Neural progenitor cell (in vitro differentiated cells): Measurements from ENCODE around the gene KLHL17. TPM values are rescaled to one million over a fixed set of nuclear protein-coding genes. Genes with fewer than 3 reads are reported as not detected.
"Not testable (repeated sequence)": the region's sequence is repeated elsewhere in the genome, so short reads cannot be mapped to it uniquely, and the experiment has no call there.

ENCODE experiments used
- DNase-seq: peaks from one replicate; pipeline ENCODE4 v3.0.0-alpha.2; 2016; ENCODE audit warnings: low spot score
- H2AFZ ChIP-seq: fragments of 200-600 bp; sonication (generic); replicated peaks from 2 replicates; pipeline ENCODE4 v1.6.1; 2016; ENCODE audit warnings: antibody characterized with exemption
- H3F3A ChIP-seq: fragments of 200-600 bp; sonication (generic); 2 replicates; pipeline ENCODE4 v1.6.1; 2016; ENCODE audit warnings: antibody characterized with exemption, low read depth
- H3K27ac ChIP-seq: fragments of 200-600 bp; sonication (generic); 2 replicates; pipeline ENCODE4 v1.5.1; 2016; ENCODE audit warnings: mild to moderate bottlenecking
- H3K27me3 ChIP-seq: fragments of 200-600 bp; sonication (generic); 2 replicates; pipeline ENCODE4 v1.6.1; 2016; ENCODE audit warnings: mild to moderate bottlenecking, moderate library complexity
- H3K36me3 ChIP-seq: fragments of 200-600 bp; sonication (generic); 2 replicates; pipeline ENCODE4 v1.5.1; 2016
- H3K4me1 ChIP-seq: fragments of 200-600 bp; sonication (generic); 2 replicates; pipeline ENCODE4 v1.6.1; 2016; ENCODE audit warnings: mixed run types
- H3K4me2 ChIP-seq: fragments of 200-600 bp; sonication (generic); 2 replicates; pipeline ENCODE4 v1.6.1; 2016
- H3K4me3 ChIP-seq: fragments of 200-600 bp; sonication (generic); 2 replicates; pipeline ENCODE4 v1.5.1; 2016
- H3K79me2 ChIP-seq: fragments of 200-600 bp; sonication (generic); 2 replicates; pipeline ENCODE4 v1.6.1; 2016; ENCODE audit warnings: low read depth
- H3K9ac ChIP-seq: fragments of 200-600 bp; sonication (generic); 2 replicates; pipeline ENCODE4 v1.6.1; 2016
- H3K9me3 ChIP-seq: fragments of 200-600 bp; sonication (generic); 2 replicates; pipeline ENCODE4 v1.5.1; 2016; ENCODE audit warnings: low read depth
- H4K20me1 ChIP-seq: fragments of 200-600 bp; sonication (generic); 2 replicates; pipeline ENCODE4 v1.6.1; 2016; ENCODE audit warnings: low read depth
- H3K27ac Mint-ChIP-seq: 3 replicates; pipeline ENCODE4 v1.8.0; 2021; ENCODE audit warnings: mixed read lengths
- H3K27me3 Mint-ChIP-seq: 2 replicates; pipeline ENCODE4 v1.8.0; 2022; ENCODE audit warnings: low read depth, mild to moderate bottlenecking, inconsistent platforms, moderate library complexity, mixed read lengths; ENCODE audit not compliant: insufficient read depth
- H3K36me3 Mint-ChIP-seq: 3 replicates; pipeline ENCODE4 v1.8.0; 2021; ENCODE audit warnings: mixed read lengths
- H3K4me1 Mint-ChIP-seq: 3 replicates; pipeline ENCODE4 v1.8.0; 2021; ENCODE audit warnings: mixed read lengths
- H3K4me3 Mint-ChIP-seq: 3 replicates; pipeline ENCODE4 v1.8.0; 2021; ENCODE audit warnings: mild to moderate bottlenecking, moderate library complexity, mixed read lengths
- H3K9me3 Mint-ChIP-seq: 3 replicates; pipeline ENCODE4 v1.8.0; 2020; ENCODE audit warnings: mixed read lengths
- CTCF ChIP-seq: fragments of 200-600 bp; sonication (generic); IDR thresholded peaks from 2 replicates; pipeline ENCODE4 v1.5.1; 2017; ENCODE audit warnings: antibody characterized with exemption, mild to moderate bottlenecking
- EZH2 ChIP-seq: fragments of 200-600 bp; sonication (generic); IDR thresholded peaks from 2 replicates; pipeline ENCODE4 v1.6.1; 2017; ENCODE audit warnings: antibody characterized with exemption, mild to moderate bottlenecking, moderate library complexity
- EZH2phosphoT487 ChIP-seq: fragments of 200-600 bp; sonication (generic); IDR thresholded peaks from 2 replicates; pipeline ENCODE4 v1.6.1; 2017; ENCODE audit warnings: antibody characterized with exemption
- total RNA-seq: library from RNA; depleted of rRNA; stranded (reverse); fragments of >200 nt; gene quantifications from 2 replicates; pipeline ENCODE4 v1.2.3, GENCODE V29; 2015; ENCODE audit warnings: low replicate concordance

Gene KLHL17
- total RNA-seq, 1 donor from 2014 or later: 10.7 TPM

- H3K36me3 Mint-ChIP-seq: peaks cover 1% of the 10 kb centered on the region
- Histone ChIP-seq H3K9ac (no peak overlapping the region), H3K27me3 (peaks cover 92% of the 10 kb centered on the region), H3K36me3 (no peaks in the 10 kb centered on the region), H2AFZ (no peak overlapping the region), H3K4me3 (no peak overlapping the region), H4K20me1 (no peaks in the 10 kb centered on the region), H3F3A (no peaks in the 10 kb centered on the region), H3K9me3 (no peaks in the 10 kb centered on the region), H3K79me2 (no peaks in the 10 kb centered on the region), H3K4me2 (peak overlapping the region; percentile 67), H3K4me1 (no peaks in the 10 kb centered on the region), H3K27ac (no peak overlapping the region)
- peaks cover 12% of the 10 kb centered on the region for H3K9me3 Mint-ChIP-seq
- no peak overlapping the region for H3K4me3 Mint-ChIP-seq
- peaks cover 19% of the 10 kb centered on the region for H3K27me3 Mint-ChIP-seq
- H3K4me1 Mint-ChIP-seq: peaks cover 7% of the 10 kb centered on the region
- DNase-seq: no peak
- no peak overlapping the region for H3K27ac Mint-ChIP-seq
- peak; percentile 3 for TF ChIP-seq CTCF
- TF ChIP-seq EZH2phosphoT487: no peak
- TF ChIP-seq EZH2: no peak
Measured at GRCh38 chr1:984476-984814, 24.1 kb downstream of the KLHL17 start.

- H3K27ac ChIP-seq: no peak overlapping the region
- H3K36me3 Mint-ChIP-seq: peaks cover 1% of the 10 kb centered on the region
- H3K4me2 ChIP-seq: no peak overlapping the region
- H3K36me3 ChIP-seq: no peaks in the 10 kb centered on the region
- no peaks in the 10 kb centered on the region for H3F3A ChIP-seq
- no peak overlapping the region for H3K4me3 ChIP-seq
- TF ChIP-seq EZH2 (no peak), EZH2phosphoT487 (no peak), CTCF (no peak)
- no peak for DNase-seq
- peaks cover 16% of the 10 kb centered on the region for H3K9me3 Mint-ChIP-seq
- H3K9me3 ChIP-seq: no peaks in the 10 kb centered on the region
- no peaks in the 10 kb centered on the region for H4K20me1 ChIP-seq
- no peaks in the 10 kb centered on the region for H3K79me2 ChIP-seq
- no peak overlapping the region for H2AFZ ChIP-seq
- no peak overlapping the region for H3K27ac Mint-ChIP-seq
- peak overlapping the region; percentile 7 for H3K4me3 Mint-ChIP-seq
- H3K4me1 Mint-ChIP-seq: peaks cover 7% of the 10 kb centered on the region
- H3K27me3 ChIP-seq: peaks cover 98% of the 10 kb centered on the region
- H3K9ac ChIP-seq: no peak overlapping the region
- peaks cover 22% of the 10 kb centered on the region for H3K27me3 Mint-ChIP-seq
- no peaks in the 10 kb centered on the region for H3K4me1 ChIP-seq
Measured at GRCh38 chr1:985126-985525, 24.7 kb downstream of the KLHL17 start.

GRCh38 chr1:988061-988460 lies 27.7 kb downstream of the KLHL17 start:
- not testable (repeated sequence) for H3K4me1 Mint-ChIP-seq, H3K4me3 Mint-ChIP-seq, H3K4me3 ChIP-seq, H3K27ac Mint-ChIP-seq, H3K27ac ChIP-seq, H3K4me2 ChIP-seq, H3K36me3 ChIP-seq, H4K20me1 ChIP-seq, H3K79me2 ChIP-seq, H2AFZ ChIP-seq, H3K9ac ChIP-seq, H3K9me3 ChIP-seq, H3K36me3 Mint-ChIP-seq, DNase-seq, H3K4me1 ChIP-seq, H3F3A ChIP-seq
- H3K27me3 Mint-ChIP-seq: peaks cover 27% of the 10 kb centered on the region
- H3K27me3 ChIP-seq: peaks cover 99% of the 10 kb centered on the region
- H3K9me3 Mint-ChIP-seq: peaks cover 36% of the 10 kb centered on the region

- H3K4me1 Mint-ChIP-seq, H3K9me3 ChIP-seq, H3K4me3 Mint-ChIP-seq, H3K4me2 ChIP-seq, DNase-seq, H3K27ac ChIP-seq, H3K79me2 ChIP-seq, H2AFZ ChIP-seq, H3K36me3 Mint-ChIP-seq, H3K27ac Mint-ChIP-seq, H3K9ac ChIP-seq, H3K36me3 ChIP-seq, H3K4me1 ChIP-seq, H4K20me1 ChIP-seq, H3K4me3 ChIP-seq, H3F3A ChIP-seq: not testable (repeated sequence)
- Mint-ChIP-seq H3K27me3 (peaks cover 25% of the 10 kb centered on the region), H3K9me3 (peaks cover 42% of the 10 kb centered on the region)
- H3K27me3 ChIP-seq: peaks cover 100% of the 10 kb centered on the region
Measured at GRCh38 chr1:991275-991674, 30.9 kb downstream of the KLHL17 start.
